ENCODE data around the gene EHHADH. TPM values are rescaled to one million over a fixed set of nuclear protein-coding genes. Genes with fewer than 3 reads are reported as not detected.

The EHHADH gene
- total RNA-seq, 1 donor from 2014 or later, result 1.3 TPM

- TF ChIP-seq, protein P1, sequence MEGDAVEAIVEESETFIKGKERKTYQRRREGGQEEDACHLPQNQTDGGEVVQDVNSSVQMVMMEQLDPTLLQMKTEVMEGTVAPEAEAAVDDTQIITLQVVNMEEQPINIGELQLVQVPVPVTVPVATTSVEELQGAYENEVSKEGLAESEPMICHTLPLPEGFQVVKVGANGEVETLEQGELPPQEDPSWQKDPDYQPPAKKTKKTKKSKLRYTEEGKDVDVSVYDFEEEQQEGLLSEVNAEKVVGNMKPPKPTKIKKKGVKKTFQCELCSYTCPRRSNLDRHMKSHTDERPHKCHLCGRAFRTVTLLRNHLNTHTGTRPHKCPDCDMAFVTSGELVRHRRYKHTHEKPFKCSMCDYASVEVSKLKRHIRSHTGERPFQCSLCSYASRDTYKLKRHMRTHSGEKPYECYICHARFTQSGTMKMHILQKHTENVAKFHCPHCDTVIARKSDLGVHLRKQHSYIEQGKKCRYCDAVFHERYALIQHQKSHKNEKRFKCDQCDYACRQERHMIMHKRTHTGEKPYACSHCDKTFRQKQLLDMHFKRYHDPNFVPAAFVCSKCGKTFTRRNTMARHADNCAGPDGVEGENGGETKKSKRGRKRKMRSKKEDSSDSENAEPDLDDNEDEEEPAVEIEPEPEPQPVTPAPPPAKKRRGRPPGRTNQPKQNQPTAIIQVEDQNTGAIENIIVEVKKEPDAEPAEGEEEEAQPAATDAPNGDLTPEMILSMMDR (IDR thresholded peaks at IDR 0.05; ENCODE audit: insufficient read depth, low read length, severe bottlenecking), result no peak
- Histone ChIP-seq H3K36me3 (ENCODE audit: control insufficient read depth, insufficient read depth, low read length) (no peaks in the 10 kb centered on the region), H3K27me3 (ENCODE audit: control insufficient read depth, insufficient read depth, low read length) (no peaks in the 10 kb centered on the region), H3K4me3 (ENCODE audit: low read depth, low read length) (no peak overlapping the region)
- DNase-seq (ENCODE audit: low read depth) (no peak), FAIRE-seq (no peak)
These were observed 28.8 kb downstream of the EHHADH start for GRCh38 chr3:185225080-185225479.

DNA sequence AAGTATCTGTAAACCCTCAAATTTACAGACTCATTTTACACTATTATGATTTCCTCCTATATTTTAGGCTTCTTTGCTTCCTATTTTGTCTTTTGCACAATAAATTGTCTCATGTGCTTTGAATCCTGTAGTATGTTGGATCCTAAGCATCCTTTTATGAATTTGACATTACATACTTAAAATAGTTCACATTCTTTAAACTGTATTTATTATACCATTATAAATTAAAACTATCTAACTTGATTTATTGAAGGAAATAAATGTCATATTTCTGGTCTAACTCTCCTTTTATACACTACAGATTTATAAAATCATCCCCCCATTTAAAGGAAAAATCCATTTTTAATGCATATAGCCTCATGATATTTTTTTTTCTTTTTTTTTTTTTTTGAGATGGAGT is 32.6 kb downstream of the EHHADH start:
- Histone ChIP-seq H3K36me3 (ENCODE audit: control insufficient read depth, insufficient read depth, low read length) (no peaks in the 10 kb centered on the region), H3K4me3 (ENCODE audit: low read depth, low read length) (no peak overlapping the region), H3K27me3 (ENCODE audit: control insufficient read depth, insufficient read depth, low read length) (no peaks in the 10 kb centered on the region)
- FAIRE-seq, result no peak
- DNase-seq (ENCODE audit: low read depth), result no peak
- TF ChIP-seq, protein P1 (IDR thresholded peaks at IDR 0.05; ENCODE audit: insufficient read depth, low read length, severe bottlenecking), result no peak

GRCh38 chr3:185216607-185216958 is 37.3 kb downstream of the EHHADH start:
- no peak overlapping the region for H3K4me3 ChIP-seq (ENCODE audit: low read depth, low read length)
- no peak for FAIRE-seq
- DNase-seq (ENCODE audit: low read depth), result no peak
- TF ChIP-seq, protein P1 (IDR thresholded peaks at IDR 0.05; ENCODE audit: insufficient read depth, low read length, severe bottlenecking), result no peak
- no peaks in the 10 kb centered on the region for H3K27me3 ChIP-seq (ENCODE audit: control insufficient read depth, insufficient read depth, low read length)
- H3K36me3 ChIP-seq (ENCODE audit: control insufficient read depth, insufficient read depth, low read length), result no peaks in the 10 kb centered on the region

DNA sequence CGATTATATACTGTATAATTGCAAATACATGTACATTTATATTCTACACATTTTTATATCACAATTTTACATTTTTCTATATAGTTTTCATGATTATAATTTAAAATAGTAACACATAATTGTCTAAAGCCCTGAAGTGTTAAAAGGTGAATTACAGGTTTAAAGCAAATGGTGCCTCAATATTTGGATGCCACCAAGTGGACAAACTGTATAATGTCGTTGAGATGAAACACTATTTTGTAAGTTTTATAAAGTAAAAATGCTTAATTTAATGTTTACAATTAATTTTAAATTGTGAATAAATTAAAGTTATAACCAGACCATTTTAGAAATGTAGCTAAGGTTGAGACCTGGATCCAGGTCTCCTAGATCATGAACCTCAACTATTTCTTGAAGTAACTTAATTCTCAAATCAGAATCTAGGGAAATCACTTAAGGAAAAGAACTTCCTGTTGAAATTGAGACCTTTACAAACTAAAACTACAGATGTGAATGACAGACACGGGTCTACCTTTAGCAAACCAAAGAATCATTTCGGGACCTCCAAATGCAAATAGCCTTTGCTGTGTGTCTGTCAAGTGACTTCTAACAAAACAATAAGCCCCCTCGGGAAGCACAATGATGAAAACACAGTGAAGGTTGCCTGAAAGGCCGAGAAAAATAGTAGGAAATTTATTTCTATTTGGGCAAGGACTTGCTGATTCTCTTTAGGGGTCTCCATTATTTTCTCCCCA is 37.8 kb downstream of the EHHADH start:
- H3K27me3 ChIP-seq (ENCODE audit: control insufficient read depth, insufficient read depth, low read length), result no peaks in the 10 kb centered on the region
- no peak overlapping the region for H3K4me3 ChIP-seq (ENCODE audit: low read depth, low read length)
- peak; percentile 44 for DNase-seq (ENCODE audit: low read depth)
- H3K36me3 ChIP-seq (ENCODE audit: control insufficient read depth, insufficient read depth, low read length), result no peaks in the 10 kb centered on the region
- FAIRE-seq, result no peak
- TF ChIP-seq, protein P1 (IDR thresholded peaks at IDR 0.05; ENCODE audit: insufficient read depth, low read length, severe bottlenecking), result peak; percentile 16

DNA sequence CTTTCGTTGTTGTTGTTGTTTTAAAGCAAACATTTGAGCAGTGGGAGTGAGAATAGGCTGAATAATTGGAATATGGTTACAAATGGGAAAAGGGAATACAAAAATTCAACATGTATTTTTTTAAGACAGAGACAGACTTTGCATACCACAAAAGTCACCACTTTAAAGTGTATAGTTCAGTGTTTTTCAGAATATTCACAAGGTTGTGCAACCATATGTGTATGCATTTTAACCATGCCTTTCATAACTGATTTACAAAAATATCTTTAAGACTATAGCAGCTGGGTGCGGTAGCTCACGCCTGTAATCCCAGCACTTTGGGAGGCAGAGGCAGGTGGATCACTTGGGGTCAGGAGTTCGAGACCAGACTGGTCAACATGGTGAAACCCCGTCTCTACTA is 41.3 kb downstream of the EHHADH start:
- H3K36me3 ChIP-seq (ENCODE audit: control insufficient read depth, insufficient read depth, low read length), result no peaks in the 10 kb centered on the region
- TF ChIP-seq, protein P1 (IDR thresholded peaks at IDR 0.05; ENCODE audit: insufficient read depth, low read length, severe bottlenecking), result no peak
- DNase-seq (ENCODE audit: low read depth) (no peak), FAIRE-seq (no peak)
- H3K27me3 ChIP-seq (ENCODE audit: control insufficient read depth, insufficient read depth, low read length), result no peaks in the 10 kb centered on the region
- H3K4me3 ChIP-seq (ENCODE audit: low read depth, low read length), result no peak overlapping the region

- Histone ChIP-seq H3K4me3 (ENCODE audit: low read depth, low read length) (no peak overlapping the region), H3K27me3 (ENCODE audit: control insufficient read depth, insufficient read depth, low read length) (no peaks in the 10 kb centered on the region), H3K36me3 (ENCODE audit: control insufficient read depth, insufficient read depth, low read length) (no peaks in the 10 kb centered on the region)
- DNase-seq (ENCODE audit: low read depth), result no peak
- FAIRE-seq, result no peak
- TF ChIP-seq, protein P1 (IDR thresholded peaks at IDR 0.05; ENCODE audit: insufficient read depth, low read length, severe bottlenecking), result no peak
These were observed 41.8 kb downstream of the EHHADH start for GRCh38 chr3:185212086-185212485.

All from bronchial epithelial cell (primary cell).